ENCODE measurements around the gene SPATS1. TPM values are rescaled to one million over a fixed set of nuclear protein-coding genes. Genes with fewer than 3 reads are reported as not detected.

SPATS1 gene
- total RNA-seq, 4 donors from 2014 or later, result not detected

GRCh38 chr6:44363377-44363926 lies 21.0 kb downstream of the SPATS1 start:
- Histone ChIP-seq H3K4me1 (no peaks in the 10 kb centered on the region), H3K9me3 (no peaks in the 10 kb centered on the region), H3K27me3 (no peaks in the 10 kb centered on the region), H3K36me3 (no peaks in the 10 kb centered on the region), H3K4me3 (no peak overlapping the region), H3K27ac (no peak overlapping the region)
- DNase-seq (no peak), ATAC-seq (no peak)
- in situ Hi-C loops (cut with MboI; ENCODE audit: low sequenced_read_pairs in 4 of 4) (no loop called here), intact Hi-C loops (cut with DNase I; ENCODE audit: low total_unique reads) (no loop called here)
- no peak for TF ChIP-seq POLR2A (IDR thresholded peaks at IDR 0.05)

GRCh38 chr6:44366781-44367180 lies 24.3 kb downstream of the SPATS1 start:
- intact Hi-C loops (cut with DNase I; ENCODE audit: low total_unique reads), result no loop called here
- no peak for DNase-seq

DNA sequence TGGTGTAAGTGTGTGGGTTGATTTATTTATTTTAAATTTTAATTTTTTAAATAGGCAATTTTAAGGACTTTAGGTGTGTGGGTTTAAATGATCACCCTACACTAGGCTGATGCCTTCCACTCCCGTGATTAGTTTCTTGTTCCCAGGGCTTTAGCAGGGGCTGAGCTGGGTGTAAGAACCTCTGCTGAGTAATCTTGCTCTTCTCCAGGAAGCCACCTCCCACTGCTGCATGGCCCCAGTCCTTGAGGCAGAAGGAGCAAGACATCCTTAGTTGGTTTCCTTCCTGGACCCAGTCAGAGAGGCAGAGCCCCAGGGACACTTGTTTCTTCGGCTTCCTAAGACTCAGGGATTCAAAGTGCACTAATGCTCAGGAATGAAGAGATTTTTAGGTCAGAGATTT lies 25.2 kb downstream of the SPATS1 start:
- in situ Hi-C loops (cut with MboI; ENCODE audit: low sequenced_read_pairs in 4 of 4) (no loop called here), intact Hi-C loops (cut with DNase I; ENCODE audit: low total_unique reads) (no loop called here)
- DNase-seq, result no peak
- H3K9me3 ChIP-seq, result no peaks in the 10 kb centered on the region
- H3K36me3 ChIP-seq, result no peaks in the 10 kb centered on the region
- H3K4me3 ChIP-seq, result no peak overlapping the region
- TF ChIP-seq CTCF (IDR thresholded peaks at IDR 0.05 in 4 of 5, conservative IDR thresholded peaks at IDR 0.05 in 1 of 5) (no peak), POLR2A (IDR thresholded peaks at IDR 0.05) (no peak)
- H3K27ac ChIP-seq, result no peak overlapping the region
- no peaks in the 10 kb centered on the region for H3K27me3 ChIP-seq
- ATAC-seq, result no peak
- H3K4me1 ChIP-seq, result no peaks in the 10 kb centered on the region

More at GRCh38 chr6:44366781-44367180, 24.3 kb downstream of the SPATS1 start:
- no peak for ATAC-seq
- TF ChIP-seq POLR2A (IDR thresholded peaks at IDR 0.05), result no peak
- TF ChIP-seq CTCF (IDR thresholded peaks at IDR 0.05 in 4 of 5, conservative IDR thresholded peaks at IDR 0.05 in 1 of 5), result no peak
- Histone ChIP-seq H3K9me3 (no peaks in the 10 kb centered on the region), H3K4me3 (no peak overlapping the region), H3K27ac (no peak overlapping the region), H3K36me3 (no peaks in the 10 kb centered on the region), H3K27me3 (no peaks in the 10 kb centered on the region), H3K4me1 (no peaks in the 10 kb centered on the region)
- in situ Hi-C loops (cut with MboI; ENCODE audit: low sequenced_read_pairs in 4 of 4), result no loop called here

- Histone ChIP-seq H3K4me1 (no peaks in the 10 kb centered on the region), H3K9me3 (no peaks in the 10 kb centered on the region), H3K36me3 (no peaks in the 10 kb centered on the region), H3K27me3 (no peaks in the 10 kb centered on the region), H3K4me3 (no peak overlapping the region), H3K27ac (no peak overlapping the region)
- TF ChIP-seq POLR2A (IDR thresholded peaks at IDR 0.05) (no peak), CTCF (IDR thresholded peaks at IDR 0.05 in 4 of 5, conservative IDR thresholded peaks at IDR 0.05 in 1 of 5) (no peak)
- no peak for ATAC-seq
- in situ Hi-C loops (cut with MboI; ENCODE audit: low sequenced_read_pairs in 4 of 4), result no loop called here
- DNase-seq, result no peak
- intact Hi-C loops (cut with DNase I; ENCODE audit: low total_unique reads), result no loop called here
Measured at GRCh38 chr6:44373051-44373450, 30.6 kb downstream of the SPATS1 start.

GRCh38 chr6:44373787-44374186 lies 31.3 kb downstream of the SPATS1 start:
- no peaks in the 10 kb centered on the region for H3K27me3 ChIP-seq
- H3K36me3 ChIP-seq, result no peaks in the 10 kb centered on the region
- ATAC-seq (no peak), DNase-seq (no peak)
- in situ Hi-C loops (cut with MboI; ENCODE audit: low sequenced_read_pairs in 4 of 4), result no loop called here
- intact Hi-C loops (cut with DNase I; ENCODE audit: low total_unique reads), result no loop called here
- no peaks in the 10 kb centered on the region for H3K4me1 ChIP-seq
- no peak overlapping the region for H3K27ac ChIP-seq
- TF ChIP-seq POLR2A (IDR thresholded peaks at IDR 0.05), result no peak
- no peak for TF ChIP-seq CTCF (IDR thresholded peaks at IDR 0.05 in 4 of 5, conservative IDR thresholded peaks at IDR 0.05 in 1 of 5)
- H3K9me3 ChIP-seq, result no peaks in the 10 kb centered on the region
- H3K4me3 ChIP-seq, result no peak overlapping the region

All from gastrocnemius medialis (tissue), 4 donors.